ENCODE data around the gene CDH4.

Gene CDH4

GRCh38 chr20:61795669-61796630, 543.9 kb downstream of the CDH4 start:
- DNase-seq (ENCODE audit: low read depth in 1 of 2, low spot score in 1 of 2), result no peak

- DNase-seq (ENCODE audit: low read depth in 1 of 2, low spot score in 1 of 2), result no peak
Measured at GRCh38 chr20:61796738-61797137, 544.7 kb downstream of the CDH4 start.

GRCh38 chr20:61797200-61797599, 545.1 kb downstream of the CDH4 start:
- no peak for DNase-seq (ENCODE audit: low read depth in 1 of 2, low spot score in 1 of 2)

GRCh38 chr20:61797971-61798411, 545.9 kb downstream of the CDH4 start:
- no peak for DNase-seq (ENCODE audit: low read depth in 1 of 2, low spot score in 1 of 2)

- DNase-seq (ENCODE audit: low read depth in 1 of 2, low spot score in 1 of 2), result no peak
Measured at GRCh38 chr20:61798632-61799031, 546.6 kb downstream of the CDH4 start.

GRCh38 chr20:61799394-61799923, 547.4 kb downstream of the CDH4 start:
- no peak for DNase-seq (ENCODE audit: low read depth in 1 of 2, low spot score in 1 of 2)

- DNase-seq (ENCODE audit: low read depth in 1 of 2, low spot score in 1 of 2), result no peak
Measured at GRCh38 chr20:61799928-61800327, 547.9 kb downstream of the CDH4 start.

GRCh38 chr20:61800359-61801064, 548.5 kb downstream of the CDH4 start:
- no peak for DNase-seq (ENCODE audit: low read depth in 1 of 2, low spot score in 1 of 2)

- no peak for DNase-seq (ENCODE audit: low read depth in 1 of 2, low spot score in 1 of 2)
Measured at GRCh38 chr20:61801065-61801360, 549.0 kb downstream of the CDH4 start.

- DNase-seq (ENCODE audit: low read depth in 1 of 2, low spot score in 1 of 2), result no peak
Measured at GRCh38 chr20:61801428-61801827, 549.4 kb downstream of the CDH4 start.

- no peak for DNase-seq (ENCODE audit: low read depth in 1 of 2, low spot score in 1 of 2)
Measured at GRCh38 chr20:61801857-61802442, 549.9 kb downstream of the CDH4 start.

GRCh38 chr20:61802721-61803311, 550.8 kb downstream of the CDH4 start:
- no peak for DNase-seq (ENCODE audit: low read depth in 1 of 2, low spot score in 1 of 2)

GRCh38 chr20:61803416-61803914, 551.4 kb downstream of the CDH4 start:
- DNase-seq (ENCODE audit: low read depth in 1 of 2, low spot score in 1 of 2), result no peak

GRCh38 chr20:61803915-61804751, 552.1 kb downstream of the CDH4 start:
- no peak for DNase-seq (ENCODE audit: low read depth in 1 of 2, low spot score in 1 of 2)

GRCh38 chr20:61804752-61805295, 552.8 kb downstream of the CDH4 start:
- DNase-seq (ENCODE audit: low read depth in 1 of 2, low spot score in 1 of 2), result no peak

GRCh38 chr20:61805365-61805764, 553.3 kb downstream of the CDH4 start:
- DNase-seq (ENCODE audit: low read depth in 1 of 2, low spot score in 1 of 2), result no peak

GRCh38 chr20:61805781-61806180, 553.7 kb downstream of the CDH4 start:
- no peak for DNase-seq (ENCODE audit: low read depth in 1 of 2, low spot score in 1 of 2)

- DNase-seq (ENCODE audit: low read depth in 1 of 2, low spot score in 1 of 2), result no peak
Measured at GRCh38 chr20:61806314-61806713, 554.3 kb downstream of the CDH4 start.

GRCh38 chr20:61806995-61807394, 554.9 kb downstream of the CDH4 start:
- DNase-seq (ENCODE audit: low read depth in 1 of 2, low spot score in 1 of 2), result no peak

All from stimulated activated CD4-positive, alpha-beta T cell treated with anti-CD3 and anti-CD28 coated beads, Interleukin-15, amount 100 ng/mL, for 1 hour (primary cell).